Neural cell (in vitro differentiated cells): ENCODE data around the gene SND1.

ENCODE experiments used
- CTCF ChIP-seq: fragments of 450-650 bp; IDR thresholded peaks from 2 replicates; pipeline ENCODE4 v1.5.1; 2014; ENCODE audit warnings: antibody characterized with exemption, mild to moderate bottlenecking, moderate library complexity; ENCODE audit not compliant: poor library complexity, severe bottlenecking
- EP300 ChIP-seq: fragments of 450-650 bp; conservative IDR thresholded peaks from 2 replicates; pipeline ENCODE4 v1.6.1; 2014; ENCODE audit warnings: antibody characterized with exemption, mild to moderate bottlenecking, moderate library complexity; ENCODE audit not compliant: poor library complexity, severe bottlenecking
- EZH2 ChIP-seq: fragments of 200-600, 300-800 bp; shearing (Covaris generic), sonication (generic); IDR thresholded peaks from 2 replicates; pipeline ENCODE4 v1.6.1; 2014; ENCODE audit warnings: antibody characterized with exemption, low read length, borderline replicate concordance, mild to moderate bottlenecking; ENCODE audit not compliant: insufficient read depth, poor library complexity, severe bottlenecking
- POLR2AphosphoS5 ChIP-seq: IDR thresholded peaks from 2 replicates; pipeline ENCODE4 v1.6.1; 2012
- REST ChIP-seq: IDR thresholded peaks from 2 replicates; pipeline ENCODE4 v1.6.1; 2012; ENCODE audit warnings: borderline replicate concordance

- no peak for TF ChIP-seq CTCF
- no peak for TF ChIP-seq EZH2
- no peak for TF ChIP-seq POLR2AphosphoS5
- no peak for TF ChIP-seq EP300
- no peak for TF ChIP-seq REST
Observed at GRCh38 chr7:128003167-128003566, 351.2 kb downstream of the SND1 start.
